HEK293T (cell line): ENCODE measurements around the gene HNRNPLL.

Source experiments
- CTCF ChIA-PET: fragments of 350-600 bp; formaldehyde crosslinking; extraction: SDS; loops from one replicate; lab custom pipeline; 2021; ENCODE audit warnings: antibody characterized with exemption, inconsistent platforms; lab: Yijun Ruan, JAX
- POLR2A ChIA-PET: fragments of 350-600 bp; formaldehyde crosslinking; extraction: SDS; loops from one replicate; lab custom pipeline; 2020; ENCODE audit warnings: antibody characterized with exemption, inconsistent platforms; lab: Yijun Ruan, JAX
- DNase-seq: peaks from one replicate; pipeline ENCODE4 v3.0.0; 2012; ENCODE audit warnings: mixed read lengths; ENCODE audit errors: extremely low spot score
- ARNT ChIP-seq: fragments of 450-650 bp; IDR thresholded peaks from 2 replicates; pipeline ENCODE4 v1.6.1; 2017; ENCODE audit warnings: mild to moderate bottlenecking
- BHLHE40 ChIP-seq: fragments of 450-650 bp; IDR thresholded peaks from 2 replicates; pipeline ENCODE4 v1.6.1; 2016; ENCODE audit warnings: mild to moderate bottlenecking, moderate library complexity, borderline replicate concordance
- CTBP1 ChIP-seq: fragments of 450-650 bp; IDR thresholded peaks from 2 replicates; pipeline ENCODE4 v1.6.1; 2016; ENCODE audit warnings: borderline replicate concordance
- ELF4 ChIP-seq: fragments of 450-650 bp; IDR thresholded peaks from 2 replicates; pipeline ENCODE4 v1.6.1; 2017; ENCODE audit warnings: antibody characterized with exemption
- FOXA1 ChIP-seq: fragments of 450-650 bp; IDR thresholded peaks from 2 replicates; pipeline ENCODE4 v1.6.1; 2016; ENCODE audit warnings: mild to moderate bottlenecking
- FOXK2 ChIP-seq: fragments of 450-650 bp; IDR thresholded peaks from 2 replicates; pipeline ENCODE4 v1.6.1; 2016; ENCODE audit warnings: mild to moderate bottlenecking
- FOXM1 ChIP-seq: fragments of 450-650 bp; IDR thresholded peaks from 2 replicates; pipeline ENCODE4 v1.6.1; 2017; ENCODE audit warnings: mild to moderate bottlenecking, borderline replicate concordance
- HDGF ChIP-seq: fragments of 450-650 bp; IDR thresholded peaks from 2 replicates; pipeline ENCODE4 v1.6.1; 2017; ENCODE audit warnings: antibody characterized with exemption, borderline replicate concordance
- L3MBTL2 ChIP-seq: fragments of 450-650 bp; conservative IDR thresholded peaks from 2 replicates; pipeline ENCODE4 v1.6.1; 2016; ENCODE audit warnings: mild to moderate bottlenecking
- LEF1 ChIP-seq: fragments of 450-650 bp; IDR thresholded peaks from 2 replicates; pipeline ENCODE4 v1.6.1; 2017; ENCODE audit warnings: mild to moderate bottlenecking, borderline replicate concordance
- NFRKB ChIP-seq: fragments of 450-650 bp; IDR thresholded peaks from 2 replicates; pipeline ENCODE4 v1.6.1; 2016; ENCODE audit warnings: mild to moderate bottlenecking, moderate library complexity
- SP1 ChIP-seq: fragments of 450-650 bp; IDR thresholded peaks from 2 replicates; pipeline ENCODE4 v1.6.1; 2017
- SUZ12 ChIP-seq: fragments of 450-650 bp; IDR thresholded peaks from 2 replicates; pipeline ENCODE4 v1.6.1; 2016; ENCODE audit warnings: mild to moderate bottlenecking
- TARDBP ChIP-seq: fragments of 450-650 bp; IDR thresholded peaks from 2 replicates; pipeline ENCODE4 v1.6.1; 2016
- ZNF384 ChIP-seq: fragments of 450-650 bp; IDR thresholded peaks from 2 replicates; pipeline ENCODE4 v1.6.1; 2016
- TF ChIP-seq, protein P1 (sequence below): fragments of 450-650 bp; IDR thresholded peaks from 2 replicates; pipeline ENCODE4 v1.6.1; 2016

HNRNPLL gene

DNA sequence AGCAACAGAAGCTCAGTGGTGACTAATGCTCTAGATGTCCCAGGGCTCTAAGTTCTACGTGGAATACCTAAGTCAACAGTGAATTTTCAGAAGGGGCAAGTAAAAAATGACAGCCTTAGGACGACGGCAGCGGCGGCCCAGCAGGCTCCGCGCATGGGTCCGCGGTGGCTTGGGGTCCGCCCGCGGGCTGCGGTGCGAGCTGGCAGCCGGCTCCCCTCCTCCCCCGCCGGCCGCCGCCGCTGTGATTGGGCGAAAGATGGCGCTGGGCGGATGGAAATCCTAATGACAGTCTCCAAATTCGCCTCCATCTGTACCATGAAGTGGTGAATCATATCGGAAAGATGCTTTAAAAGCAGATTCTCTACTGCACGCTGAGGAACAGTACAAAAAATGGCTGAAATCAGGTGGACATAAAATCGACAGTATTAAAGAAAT is 74.7 kb downstream of the HNRNPLL start:
- CTCF ChIA-PET: interaction anchor here (0.6 kb wide), 1 partner anchor 54 kb away, joined by 3 read pairs; no protein-coding TSS in a partner anchor
- POLR2A ChIA-PET: interaction anchor here (0.7 kb wide), 1 partner anchor 223 kb away, joined by 3 read pairs; the partner anchor contains the start of gene SRSF7
- TF ChIP-seq, protein P1, sequence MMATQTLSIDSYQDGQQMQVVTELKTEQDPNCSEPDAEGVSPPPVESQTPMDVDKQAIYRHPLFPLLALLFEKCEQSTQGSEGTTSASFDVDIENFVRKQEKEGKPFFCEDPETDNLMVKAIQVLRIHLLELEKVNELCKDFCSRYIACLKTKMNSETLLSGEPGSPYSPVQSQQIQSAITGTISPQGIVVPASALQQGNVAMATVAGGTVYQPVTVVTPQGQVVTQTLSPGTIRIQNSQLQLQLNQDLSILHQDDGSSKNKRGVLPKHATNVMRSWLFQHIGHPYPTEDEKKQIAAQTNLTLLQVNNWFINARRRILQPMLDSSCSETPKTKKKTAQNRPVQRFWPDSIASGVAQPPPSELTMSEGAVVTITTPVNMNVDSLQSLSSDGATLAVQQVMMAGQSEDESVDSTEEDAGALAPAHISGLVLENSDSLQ: no peak
- TF ChIP-seq SUZ12 (no peak), HDGF (no peak), CTBP1 (no peak), NFRKB (no peak), FOXK2 (no peak), FOXM1 (no peak), BHLHE40 (no peak), ELF4 (no peak), ARNT (no peak), TARDBP (no peak), ZNF384 (no peak), SP1 (no peak), LEF1 (no peak), L3MBTL2 (no peak), FOXA1 (no peak)
- DNase-seq: peak; percentile 67

DNA sequence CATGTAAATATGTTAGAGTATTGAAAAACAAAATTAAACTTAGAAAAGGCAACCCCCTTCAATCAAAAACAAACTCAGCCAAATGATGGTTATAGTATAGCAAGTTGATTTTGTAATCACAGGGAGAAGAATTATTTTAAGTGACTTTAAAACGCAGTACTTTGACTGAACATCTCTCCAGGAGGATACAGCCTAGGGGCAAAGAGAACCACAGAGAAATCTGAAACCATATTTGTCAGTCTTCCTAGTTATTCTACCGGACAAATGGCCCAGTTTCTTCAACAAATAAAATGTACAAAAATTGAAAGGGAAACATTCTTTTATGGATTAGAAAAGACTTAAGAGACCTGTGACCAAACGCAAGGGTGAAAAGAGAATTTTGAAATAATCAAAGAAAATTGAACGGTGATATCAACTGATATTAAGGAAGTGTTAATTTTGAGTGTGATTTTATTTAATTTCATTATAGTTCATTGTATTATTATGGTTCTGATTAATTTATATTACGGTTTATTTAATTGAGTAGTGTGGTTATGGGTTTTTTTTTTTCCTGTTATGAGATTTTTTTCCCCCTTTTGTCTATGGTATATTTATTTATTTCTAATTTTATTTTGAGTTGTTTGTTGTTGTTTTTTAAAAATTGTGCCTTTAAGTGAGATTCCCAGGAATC is 75.3 kb downstream of the HNRNPLL start:
- CTCF ChIA-PET: interaction anchor here (0.6 kb wide), 1 partner anchor 54 kb away, joined by 3 read pairs; no protein-coding TSS in a partner anchor
- TF ChIP-seq TARDBP: no peak
- POLR2A ChIA-PET: no interaction called here
- no peak for DNase-seq

DNA sequence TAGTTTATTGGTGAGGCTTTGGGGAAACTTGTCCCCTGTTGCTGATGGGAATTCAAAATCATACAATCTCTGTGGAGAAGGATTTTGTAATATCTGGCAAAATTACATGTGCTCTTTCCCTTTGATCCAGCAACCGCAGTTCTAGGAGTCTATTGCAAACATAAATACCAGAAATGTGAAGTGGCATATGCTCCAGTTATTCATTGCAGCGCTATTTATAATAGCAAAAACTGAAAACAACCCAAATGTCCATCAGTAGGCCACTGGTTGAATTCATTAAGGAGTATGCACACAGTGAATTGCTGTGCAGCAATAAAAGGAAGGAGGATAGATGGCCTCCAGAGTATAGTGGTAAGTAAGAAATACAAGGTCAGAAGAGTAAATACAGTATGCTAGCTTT is 76.5 kb downstream of the HNRNPLL start:
- no peak for DNase-seq
- ChIA-PET CTCF (no interaction called here), POLR2A (no interaction called here)
- no peak for TF ChIP-seq SP1
- TF ChIP-seq SUZ12: no peak

DNA sequence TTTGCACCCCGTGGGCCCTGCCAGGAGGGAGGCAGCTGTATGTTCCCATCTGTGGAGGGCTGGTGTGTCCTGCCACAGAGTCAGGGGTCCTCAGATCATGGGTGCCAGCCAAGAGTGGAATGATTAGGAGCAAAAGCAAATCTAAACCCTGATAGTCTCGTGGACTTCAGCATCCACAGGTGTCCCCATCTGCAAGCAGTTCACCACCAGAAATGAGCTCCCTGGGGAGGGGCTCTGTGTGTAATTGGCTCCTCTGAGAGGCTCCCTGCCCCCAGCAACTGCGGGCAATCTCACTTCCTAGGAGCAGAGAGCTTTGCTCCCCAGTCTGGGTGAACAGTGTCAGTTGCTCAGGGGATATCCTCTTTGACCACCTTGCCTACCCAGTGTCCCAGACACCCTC is 78.1 kb downstream of the HNRNPLL start:
- no peak for DNase-seq
- no peak for TF ChIP-seq ELF4
- TF ChIP-seq LEF1: no peak
- TF ChIP-seq SUZ12: no peak
- no peak for TF ChIP-seq ARNT
- ChIA-PET CTCF (interaction anchor here (1.4 kb wide), 1 partner anchor 16 kb away, joined by 4 read pairs; no protein-coding TSS in a partner anchor), POLR2A (no interaction called here)

DNA sequence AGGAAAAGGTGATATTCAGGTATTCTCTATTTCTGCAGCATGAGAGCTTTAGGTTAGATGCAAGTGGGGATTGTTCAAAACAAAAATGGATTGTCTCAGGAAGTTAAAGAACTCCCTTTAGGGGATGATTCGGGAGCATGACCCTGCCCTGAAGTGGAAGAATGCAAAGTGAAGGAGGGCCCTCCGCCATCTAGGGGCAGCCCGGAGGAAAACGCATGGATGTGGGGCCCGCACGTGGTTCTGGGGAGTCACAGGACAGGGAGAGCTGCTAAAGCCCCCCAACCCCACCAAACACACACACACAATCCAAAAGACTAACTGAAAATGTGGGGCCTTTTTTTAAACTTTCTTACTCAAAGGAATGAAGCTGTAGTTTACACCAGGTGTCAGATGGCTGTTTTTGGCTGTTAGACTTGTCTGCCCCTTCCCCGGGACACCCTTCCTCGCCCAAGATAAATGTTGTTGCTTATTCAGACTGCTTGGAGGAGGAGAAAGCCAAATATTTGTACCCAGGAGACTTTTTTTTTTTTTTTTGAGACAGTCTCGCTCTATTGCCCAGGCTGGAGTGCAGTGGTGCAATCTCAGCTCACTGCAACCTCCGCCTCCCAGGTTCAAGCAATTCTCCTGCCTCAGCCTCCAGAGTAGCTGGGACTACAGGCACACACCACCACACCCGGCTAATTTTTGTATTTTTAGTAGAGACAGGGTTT is 78.8 kb downstream of the HNRNPLL start:
- ChIA-PET POLR2A (no interaction called here), CTCF (interaction anchor here (0.5 to 1.4 kb wide), 3 partner anchors 16 to 186 kb away, joined by 3 to 4 read pairs (median 3); no protein-coding TSS in a partner anchor)

DNA sequence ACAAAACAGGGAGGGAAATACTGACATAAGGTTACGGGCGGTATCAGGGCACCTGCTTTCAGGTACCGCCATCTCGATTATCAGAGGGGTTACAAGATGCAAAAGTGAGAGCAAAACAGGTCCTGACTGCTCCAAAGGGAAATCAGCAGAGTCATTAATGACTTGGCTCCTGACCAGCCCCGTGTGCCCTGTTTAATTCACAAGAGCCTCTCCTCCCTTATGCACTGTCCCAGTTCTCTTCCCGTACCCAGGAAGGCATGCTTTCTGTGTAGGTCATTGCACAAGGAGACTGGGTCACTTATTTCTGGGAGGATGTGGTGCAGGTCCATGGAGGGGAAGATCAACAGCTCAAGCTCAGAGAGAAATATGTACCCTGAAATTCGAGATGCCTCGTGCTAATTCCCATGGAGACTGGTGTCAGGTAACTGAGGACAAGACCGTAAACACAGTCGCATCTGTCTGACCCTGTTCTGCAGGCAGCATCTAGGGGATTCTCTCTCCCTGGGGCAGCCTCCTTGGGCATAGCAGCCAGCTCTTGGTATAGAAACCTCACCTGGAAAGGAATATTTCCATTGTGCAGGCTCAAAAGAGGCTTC is 79.9 kb downstream of the HNRNPLL start:
- no peak for DNase-seq
- ChIA-PET POLR2A (interaction anchor here (1.0 kb wide), 1 partner anchor 229 kb away, joined by 3 read pairs; the partner anchor contains the start of gene SRSF7), CTCF (interaction anchor here (1.2 kb wide), 1 partner anchor 109 kb away, joined by 3 read pairs; no protein-coding TSS in a partner anchor)
- TF ChIP-seq LEF1 (no peak), ARNT (no peak), NFRKB (no peak), BHLHE40 (no peak), L3MBTL2 (no peak), SP1 (no peak), HDGF (no peak), SUZ12 (no peak), FOXK2 (no peak), ELF4 (no peak)

More for the DNA sequence above, 78.8 kb downstream of the HNRNPLL start:
- TF ChIP-seq ZNF384: no peak
- TF ChIP-seq NFRKB: no peak
- TF ChIP-seq L3MBTL2: 0 out of 2 replicates have a peak, but pooled peaks have one; percentile 26
- no peak for DNase-seq

DNA sequence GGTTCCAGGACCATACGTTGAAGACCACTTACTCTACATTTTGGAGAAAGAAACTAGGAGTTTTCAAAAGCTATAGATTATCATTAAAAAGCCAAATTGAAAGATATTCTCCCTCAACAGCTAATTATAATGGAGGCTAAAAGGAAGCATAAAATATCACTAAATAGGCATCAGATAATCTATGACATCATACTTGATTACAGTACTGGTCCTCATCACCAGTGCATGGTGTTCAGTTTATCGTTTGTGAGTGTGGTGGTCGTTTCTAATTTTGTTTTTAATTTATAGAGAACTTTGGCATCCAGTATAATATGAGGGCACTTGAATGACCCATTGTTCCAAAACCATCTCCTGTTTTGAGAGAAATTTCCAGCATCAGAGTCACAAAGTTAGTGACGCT is 80.9 kb downstream of the HNRNPLL start:
- no peak for DNase-seq
- no peak for TF ChIP-seq L3MBTL2
- no peak for TF ChIP-seq FOXM1
- TF ChIP-seq TARDBP: no peak
- no peak for TF ChIP-seq HDGF
- no peak for TF ChIP-seq ELF4
- TF ChIP-seq LEF1: no peak
- TF ChIP-seq ZNF384: no peak
- ChIA-PET POLR2A (no interaction called here), CTCF (no interaction called here)
